H9 (cell line): ENCODE measurements around the gene CBLN3. TPM values are rescaled to one million over a fixed set of nuclear protein-coding genes. Genes with fewer than 3 reads are reported as not detected.

Source experiments
- DNase-seq: peaks from one replicate; pipeline ENCODE4 v3.0.0-alpha.2; 2017
- H2AFZ ChIP-seq: one replicate; pipeline ENCODE4 v1.6.1; 2013; ENCODE audit warnings: mild to moderate bottlenecking, low read length, control low read depth, moderate library complexity
- H2AK5ac ChIP-seq: 2 replicates; pipeline ENCODE4 v1.6.1; 2013; ENCODE audit warnings: low read length, control low read depth, mixed read lengths; ENCODE audit not compliant: insufficient read length
- H2BK120ac ChIP-seq: one replicate; pipeline ENCODE4 v1.6.1; 2013; ENCODE audit warnings: low read depth, mild to moderate bottlenecking, low read length, control low read depth, inconsistent platforms; ENCODE audit not compliant: poor library complexity, severe bottlenecking
- H2BK12ac ChIP-seq: 2 replicates; pipeline ENCODE4 v1.6.1; 2013; ENCODE audit warnings: low read length, control low read depth, mixed read lengths, low read depth; ENCODE audit not compliant: insufficient read length
- H2BK15ac ChIP-seq: 2 replicates; pipeline ENCODE4 v1.6.1; 2013; ENCODE audit warnings: low read depth, low read length, control low read depth
- H2BK20ac ChIP-seq: one replicate; pipeline ENCODE4 v1.6.1; 2013; ENCODE audit warnings: low read depth, mild to moderate bottlenecking, low read length, control low read depth, inconsistent platforms; ENCODE audit not compliant: poor library complexity, severe bottlenecking
- H2BK5ac ChIP-seq: 2 replicates; pipeline ENCODE4 v1.6.1; 2013; ENCODE audit warnings: low read length, control low read depth, mixed read lengths; ENCODE audit not compliant: insufficient read length
- H3K14ac ChIP-seq: 2 replicates; pipeline ENCODE4 v1.6.1; 2013; ENCODE audit warnings: low read length, control low read depth; ENCODE audit not compliant: insufficient read depth
- H3K18ac ChIP-seq: 2 replicates; pipeline ENCODE4 v1.6.1; 2013; ENCODE audit warnings: low read depth, mild to moderate bottlenecking, mixed read lengths, low read length, control low read depth; ENCODE audit not compliant: insufficient read length
- H3K23ac ChIP-seq: 2 replicates; pipeline ENCODE4 v1.6.1; 2013; ENCODE audit warnings: low read length, control low read depth, mixed read lengths, low read depth; ENCODE audit not compliant: insufficient read length
- H3K23me2 ChIP-seq: 2 replicates; pipeline ENCODE4 v1.6.1; 2013; ENCODE audit warnings: low read depth, mild to moderate bottlenecking, mixed read lengths, low read length, control low read depth; ENCODE audit not compliant: insufficient read length, poor library complexity, severe bottlenecking
- H3K27ac ChIP-seq: 2 replicates; pipeline ENCODE4 v1.5.1; 2013; ENCODE audit warnings: low read length, control low read depth, mixed read lengths, low read depth; ENCODE audit not compliant: insufficient read length
- H3K27me3 ChIP-seq: 2 replicates; pipeline ENCODE4 v1.6.1; 2013; ENCODE audit warnings: low read length, control low read depth, inconsistent platforms; ENCODE audit not compliant: insufficient read depth
- H3K4ac ChIP-seq: 2 replicates; pipeline ENCODE4 v1.6.1; 2013; ENCODE audit warnings: low read depth, mild to moderate bottlenecking, control low read depth, inconsistent platforms, low read length, moderate library complexity
- H3K4me1 ChIP-seq: 2 replicates; pipeline ENCODE4 v1.6.1; 2013; ENCODE audit warnings: low read length, control low read depth, inconsistent platforms; ENCODE audit not compliant: insufficient read depth
- H3K4me2 ChIP-seq: 2 replicates; pipeline ENCODE4 v1.6.1; 2013; ENCODE audit warnings: low read length, control low read depth, mixed read lengths; ENCODE audit not compliant: insufficient read length, insufficient read depth
- H3K56ac ChIP-seq: 2 replicates; pipeline ENCODE4 v1.6.1; 2013; ENCODE audit warnings: low read depth, mild to moderate bottlenecking, mixed read lengths, low read length, control low read depth; ENCODE audit not compliant: insufficient read length
- H3K79me1 ChIP-seq: 2 replicates; pipeline ENCODE4 v1.6.1; 2013; ENCODE audit warnings: low read depth, mild to moderate bottlenecking, moderate library complexity, low read length, control low read depth, inconsistent platforms; ENCODE audit not compliant: insufficient read depth, poor library complexity, severe bottlenecking
- H3K79me2 ChIP-seq: 2 replicates; pipeline ENCODE4 v1.6.1; 2013; ENCODE audit warnings: low read length, control low read depth, inconsistent platforms; ENCODE audit not compliant: insufficient read depth
- H3K9ac ChIP-seq: 2 replicates; pipeline ENCODE4 v1.6.1; 2013; ENCODE audit warnings: low read length, control low read depth, mixed read lengths; ENCODE audit not compliant: insufficient read length; ENCODE audit errors: extremely low read depth
- H3K9me3 ChIP-seq: one replicate; pipeline ENCODE4 v1.6.1; 2013; ENCODE audit warnings: low read depth, low read length, inconsistent platforms; ENCODE audit not compliant: control insufficient read depth
- H3T11ph ChIP-seq: one replicate; pipeline ENCODE4 v1.6.1; 2013; ENCODE audit warnings: mild to moderate bottlenecking, low read length, control low read depth, inconsistent platforms
- H4K20me1 ChIP-seq: one replicate; pipeline ENCODE4 v1.6.1; 2013; ENCODE audit not compliant: control insufficient read depth, insufficient read length, insufficient read depth
- H4K5ac ChIP-seq: 2 replicates; pipeline ENCODE4 v1.6.1; 2013; ENCODE audit warnings: low read depth, mild to moderate bottlenecking, mixed read lengths, low read length, control low read depth; ENCODE audit not compliant: insufficient read length
- H4K8ac ChIP-seq: replicated peaks from 2 replicates; pipeline ENCODE4 v1.6.1; 2013; ENCODE audit warnings: low read length, control low read depth, mixed read lengths, low read depth; ENCODE audit not compliant: insufficient read length
- H4K91ac ChIP-seq: 2 replicates; pipeline ENCODE4 v1.6.1; 2013; ENCODE audit warnings: low read depth, mild to moderate bottlenecking, moderate library complexity, mixed read lengths, low read length, control low read depth; ENCODE audit not compliant: insufficient read length
- H3K27ac Mint-ChIP-seq, 3 experiments: 2 replicates in 2 of 3; 3 replicates in 1 of 3; pipeline ENCODE4 v1.8.0; 2020 to 2021; ENCODE audit warnings: mixed read lengths in 3 of 3, mild to moderate bottlenecking in 1 of 3, moderate library complexity in 1 of 3
- H3K27me3 Mint-ChIP-seq: 2 replicates; pipeline ENCODE4 v1.8.0; 2021; ENCODE audit warnings: low read depth, mild to moderate bottlenecking, moderate library complexity, mixed read lengths
- H3K36me3 Mint-ChIP-seq, 3 experiments: 2 replicates in 2 of 3; 3 replicates in 1 of 3; pipeline ENCODE4 v1.8.0; 2020 to 2021; ENCODE audit warnings: low read depth in 3 of 3, mixed read lengths in 3 of 3; ENCODE audit not compliant: insufficient read depth in 1 of 3
- H3K4me1 Mint-ChIP-seq, 2 experiments: 2 replicates each; pipeline ENCODE4 v1.8.0; 2020; ENCODE audit warnings: mixed read lengths in 2 of 2
- H3K4me3 Mint-ChIP-seq, 2 experiments: 2 replicates in 1 of 2; 3 replicates in 1 of 2; pipeline ENCODE4 v1.8.0; 2020 to 2021; ENCODE audit warnings: mild to moderate bottlenecking in 2 of 2, mixed read lengths in 2 of 2, moderate library complexity in 1 of 2
- H3K9me3 Mint-ChIP-seq, 2 experiments: 2 replicates in 1 of 2; 3 replicates in 1 of 2; pipeline ENCODE4 v1.8.0; 2020; ENCODE audit warnings: mild to moderate bottlenecking in 2 of 2, mixed read lengths in 2 of 2, moderate library complexity in 1 of 2
- CTCF ChIP-seq: fragments of 200-600 bp; sonication (generic); conservative IDR thresholded peaks from 3 replicates; pipeline ENCODE4 v1.8.0; 2021; ENCODE audit warnings: antibody characterized with exemption, mild to moderate bottlenecking
- WGBS: extraction: QIAGEN DNeasy Blood & Tissue Kit; methylation state at CpG from one replicate; pipeline ENCODE4 v1.1.7; 2013; ENCODE audit warnings: missing lambda C conversion rate, low lambda C conversion rate, mixed read lengths; ENCODE audit not compliant: insufficient read length; ENCODE audit errors: extremely low coverage; 5-methylcytosine and 5-hydroxymethylcytosine counted together
- total RNA-seq: library from RNA; stranded (reverse); gene quantifications from 2 replicates; pipeline ENCODE4 v1.2.1, GENCODE V29; 2021

Gene CBLN3
- total RNA-seq, 1 experiment from 2014 or later, result 0.39 TPM

GRCh38 chr14:24443053-24443665 is 13.7 kb upstream of the CBLN3 start:
- Histone ChIP-seq H3K4me2 (peak overlapping the region; percentile 69), H3K9ac (peak overlapping the region; percentile 85), H2AK5ac (no peak overlapping the region), H3K4ac (no peak overlapping the region), H4K91ac (no peak overlapping the region), H3K14ac (no peak overlapping the region), H2BK120ac (no peak overlapping the region), H3K23me2 (peaks cover 10% of the 10 kb centered on the region), H2BK15ac (no peak overlapping the region), H2BK12ac (no peak overlapping the region), H2BK5ac (no peak overlapping the region), H4K20me1 (no peaks in the 10 kb centered on the region), H4K5ac (no peak overlapping the region), H3T11ph (no peak overlapping the region), H2BK20ac (no peak overlapping the region), H3K4me1 (no peaks in the 10 kb centered on the region), H3K56ac (no peak overlapping the region), H4K8ac (no peak overlapping the region), H3K9me3 (no peaks in the 10 kb centered on the region), H3K79me1 (peaks cover 2% of the 10 kb centered on the region), H3K79me2 (no peaks in the 10 kb centered on the region), H3K27me3 (no peaks in the 10 kb centered on the region), H3K18ac (no peak overlapping the region), H3K27ac (no peak overlapping the region), H3K23ac (no peak overlapping the region), H2AFZ (peak overlapping the region; percentile 85)
- Mint-ChIP-seq H3K27me3 (no peaks in the 10 kb centered on the region; the same call in 1 of the 2 replicates), H3K9me3 (no peaks in the 10 kb centered on the region; a peak in 1 of 5 replicates), H3K4me3 (peak overlapping the region; percentile 90 to 91), H3K36me3 (peaks cover 18 to 33% (median 30%) of the 10 kb centered on the region in 3 experiments), H3K27ac (peak overlapping the region; percentile 99 to 100 (median 99)), H3K4me1 (peaks cover 13 to 14% of the 10 kb centered on the region in 2 experiments)
- WGBS, result no CpG with 5 or more reads among the region's 7 CpGs
- no peak for DNase-seq
- no peak for TF ChIP-seq CTCF
